Stimulated activated CD8-positive, alpha-beta memory T cell treated with anti-CD3 and anti-CD28 coated beads, Interleukin-12 subunit alpha, Interleukin-12 subunit beta, amount 100 ng/mL, for 4 hours (primary cell): ENCODE results near the gene BLM.
A peak's percentile ranks its signal among the peaks of the same experiment; 100 is the strongest.
"Not testable (repeated sequence)": the region's sequence is repeated elsewhere in the genome, so short reads cannot be mapped to it uniquely, and the experiment has no call there.

Source experiments
- DNase-seq: peaks from one replicate; pipeline ENCODE4 v3.0.0-alpha.2; 2020; ENCODE audit warnings: low read depth

Gene BLM

DNA sequence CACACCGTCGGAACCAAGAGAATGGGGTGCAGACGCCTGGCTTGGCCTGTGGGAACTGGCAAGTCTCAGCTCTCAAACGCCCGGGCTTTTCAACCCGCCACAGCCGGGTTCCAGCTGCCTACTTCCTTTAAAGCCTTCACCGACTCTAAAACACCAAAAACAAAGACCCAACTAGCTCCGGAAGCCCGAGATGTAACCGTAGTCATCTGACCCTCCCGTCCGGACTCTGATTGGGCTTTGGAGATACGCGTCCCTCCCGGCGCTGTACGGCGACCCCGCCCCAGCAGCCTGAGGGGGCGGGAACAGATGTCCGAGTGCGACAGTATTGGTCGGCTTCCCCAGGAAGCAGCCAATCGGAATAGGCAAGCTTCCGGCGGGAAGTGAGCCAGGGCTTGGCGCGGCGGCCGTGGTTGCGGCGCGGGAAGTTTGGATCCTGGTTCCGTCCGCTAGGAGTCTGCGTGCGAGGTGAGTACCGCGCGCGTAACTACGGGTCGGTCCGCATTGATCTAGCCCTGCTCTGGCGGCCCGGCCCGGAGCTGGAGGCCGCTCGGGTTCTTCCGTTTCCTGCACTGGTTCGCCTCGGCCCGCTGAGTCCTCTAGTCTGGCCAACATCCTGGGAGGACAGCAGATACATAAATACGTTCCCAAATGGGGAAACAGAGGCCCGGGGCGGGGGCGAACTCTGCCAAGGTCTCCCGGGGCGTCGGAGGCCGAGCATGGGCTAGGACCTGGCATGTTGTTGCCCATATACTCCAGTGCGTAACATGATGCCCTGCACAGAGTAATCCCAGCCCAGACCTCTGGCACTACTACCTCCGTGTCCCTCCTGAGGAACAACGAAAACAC is at the start of gene BLM:
Gene BLM (plus strand): TSS at position 371 of the 846 bp plus-strand sequence. CDS start 30,047 bp downstream, outside the sequence.
- DNase-seq: peak; percentile 90

GRCh38 chr15:90667755-90668345 is 49.3 kb upstream of the BLM start:
- not testable (repeated sequence) for DNase-seq

DNA sequence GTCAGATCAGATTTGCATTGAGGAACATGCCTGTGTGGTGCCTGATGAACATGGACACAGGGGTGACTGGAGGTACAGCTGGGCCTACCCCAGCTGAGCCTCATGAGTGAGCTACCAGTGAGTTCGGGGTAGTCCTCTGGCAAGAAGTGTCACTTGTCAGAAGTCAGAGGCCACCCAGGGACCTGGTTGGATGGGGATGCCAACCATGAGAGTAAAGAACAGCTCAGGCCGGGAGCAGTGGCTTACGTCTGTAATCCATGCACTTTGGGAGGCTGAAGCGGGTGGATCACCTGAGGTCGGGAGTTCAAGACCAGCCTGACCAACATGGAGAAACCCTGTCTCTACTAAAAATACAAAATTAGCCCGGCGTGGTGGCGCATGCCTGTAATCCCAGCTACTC is 46.5 kb upstream of the BLM start:
- not testable (repeated sequence) for DNase-seq

DNA sequence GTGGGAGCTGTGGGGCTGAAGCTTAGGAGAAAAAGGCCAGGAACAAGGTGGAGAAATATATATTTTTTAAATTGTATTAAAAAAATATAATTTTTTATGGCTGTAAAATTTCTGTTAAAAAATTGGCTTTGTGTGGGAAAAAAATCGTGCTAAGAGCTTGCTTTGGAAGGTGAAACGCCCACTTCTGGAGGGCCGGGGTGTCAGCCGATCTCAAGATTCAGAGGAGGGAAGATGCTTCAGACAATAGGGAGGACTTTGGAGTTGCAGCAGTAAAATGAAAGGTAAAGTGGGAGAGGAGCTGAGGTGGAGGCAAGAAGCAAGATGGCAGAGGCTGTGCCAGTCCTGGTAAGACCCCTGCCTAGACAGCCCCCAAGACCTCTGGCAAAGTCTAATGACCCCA is 45.9 kb upstream of the BLM start:
- no peak for DNase-seq

DNA sequence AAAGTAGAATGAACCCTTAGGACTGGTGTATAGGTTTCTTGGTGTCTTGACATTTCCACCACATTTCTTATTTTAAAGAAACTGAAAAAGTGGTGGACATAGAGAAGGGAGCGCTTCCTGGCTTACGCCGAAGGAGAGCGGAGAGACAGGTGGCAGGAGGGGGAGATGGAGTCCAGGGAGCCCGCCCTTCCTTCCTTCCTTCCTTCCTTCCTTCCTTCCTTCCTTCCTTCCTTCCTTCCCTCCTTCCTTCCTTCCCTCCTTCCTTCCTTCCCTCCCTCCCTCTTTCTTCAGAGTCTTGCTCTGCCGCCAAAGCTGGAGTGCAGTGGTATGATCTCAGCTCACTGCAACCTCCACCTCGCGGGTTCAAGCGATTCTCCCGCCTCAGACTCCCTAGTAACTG is 43.8 kb upstream of the BLM start:
- DNase-seq: not testable (repeated sequence)

DNA sequence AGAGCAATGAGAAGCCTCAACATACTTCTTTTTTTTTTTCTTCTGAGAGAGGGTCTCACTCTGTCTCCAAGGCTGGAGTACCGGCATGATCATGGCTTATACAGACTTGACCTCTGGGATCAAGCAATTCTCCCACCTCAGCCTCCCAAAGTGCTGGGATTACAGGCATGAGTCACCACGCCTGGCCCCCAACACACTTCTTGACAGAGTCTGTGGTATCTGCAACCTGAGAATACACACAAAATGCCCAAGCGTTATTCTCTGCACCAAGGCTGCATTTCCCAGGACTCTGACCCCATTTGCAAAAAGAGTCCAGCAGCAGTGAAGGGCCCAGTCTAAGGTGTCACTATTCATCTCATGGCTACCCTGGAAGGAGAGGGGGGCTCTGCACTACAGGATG is 42.7 kb upstream of the BLM start:
- DNase-seq: no peak

DNA sequence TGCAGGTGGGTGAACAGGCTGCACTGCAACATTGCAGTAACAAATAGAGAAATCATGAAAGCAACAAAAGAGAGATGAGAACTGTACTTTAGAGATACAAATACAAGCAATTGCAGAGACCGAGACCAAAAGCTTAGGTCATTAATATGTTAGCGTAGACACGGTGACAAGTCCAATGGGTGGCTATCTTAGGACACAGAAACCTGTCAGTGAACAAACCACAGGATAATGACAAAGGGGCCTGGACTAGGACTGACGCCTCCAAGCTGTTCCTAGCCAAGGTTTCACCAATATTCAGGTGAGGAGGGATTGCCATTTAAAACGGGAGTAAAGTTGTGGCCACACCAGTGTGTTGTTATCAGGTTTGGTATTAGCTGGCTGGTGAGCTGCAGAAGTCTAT is 41.7 kb upstream of the BLM start:
- no peak for DNase-seq

- no peak for DNase-seq
These were observed 39.0 kb upstream of the BLM start for GRCh38 chr15:90677807-90678790.

GRCh38 chr15:90679959-90680358 is 37.2 kb upstream of the BLM start:
- no peak for DNase-seq

GRCh38 chr15:90680371-90680935 is 36.7 kb upstream of the BLM start:
- DNase-seq: no peak

DNA sequence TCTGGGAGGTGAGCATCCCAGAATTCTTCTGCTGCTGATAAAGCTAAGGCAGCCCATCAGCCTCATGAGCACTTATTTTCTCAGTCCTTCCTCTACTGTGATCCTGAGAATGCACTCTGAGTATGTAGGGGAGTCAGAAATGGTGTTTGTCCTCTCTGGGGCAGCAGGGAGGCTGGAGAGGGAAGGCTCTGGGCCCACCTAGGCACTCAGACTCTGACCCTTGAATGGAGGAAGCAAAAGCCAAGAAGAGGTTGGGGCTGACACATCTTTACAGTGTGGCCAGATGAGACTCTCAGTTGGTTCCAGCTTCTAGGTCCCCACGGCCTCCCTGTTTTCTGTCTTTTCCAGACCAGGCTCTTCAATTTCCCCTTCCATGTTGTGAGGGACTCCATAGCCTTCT is 36.1 kb upstream of the BLM start:
- DNase-seq: no peak

DNA sequence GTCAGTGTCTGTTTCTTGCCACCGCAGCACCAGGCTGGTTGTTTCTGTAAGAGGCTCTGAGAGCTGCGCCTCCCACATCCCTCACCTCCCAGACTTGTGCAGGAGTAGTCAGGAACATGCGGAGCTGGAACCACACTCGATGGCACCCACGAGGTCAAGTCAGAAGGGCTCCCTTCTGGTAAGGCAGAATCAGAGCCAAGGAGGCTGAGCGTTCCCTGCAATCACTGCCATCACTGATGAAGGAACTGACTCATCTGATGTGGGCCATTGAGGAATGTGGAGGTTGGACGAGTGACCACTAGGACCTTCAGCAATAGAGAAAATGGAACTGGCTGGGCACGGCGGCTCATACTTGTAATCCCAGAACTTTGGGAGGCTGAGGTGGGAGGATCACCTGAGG is 35.7 kb upstream of the BLM start:
- no peak for DNase-seq

DNA sequence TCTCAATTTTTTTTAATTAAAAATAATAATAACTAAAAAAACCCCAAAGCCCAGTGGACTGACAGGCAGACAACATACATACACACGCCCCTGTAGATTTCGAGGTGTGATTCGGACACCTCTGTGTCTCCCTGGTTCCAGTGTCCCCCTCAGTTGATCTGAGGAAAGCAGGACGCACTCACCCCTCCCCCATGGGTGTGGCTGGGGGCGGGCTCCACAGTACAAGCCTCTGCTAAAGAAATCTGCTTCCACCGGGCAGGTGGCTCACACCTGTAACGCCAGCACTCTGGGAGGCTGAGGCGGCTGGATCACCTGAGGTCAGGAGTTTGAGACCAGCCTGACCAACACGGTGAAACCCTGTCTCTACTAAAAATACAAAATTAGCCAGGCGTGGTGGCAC is 33.8 kb upstream of the BLM start:
- DNase-seq: no peak

GRCh38 chr15:90683876-90684275 is 33.3 kb upstream of the BLM start:
- no peak for DNase-seq

DNA sequence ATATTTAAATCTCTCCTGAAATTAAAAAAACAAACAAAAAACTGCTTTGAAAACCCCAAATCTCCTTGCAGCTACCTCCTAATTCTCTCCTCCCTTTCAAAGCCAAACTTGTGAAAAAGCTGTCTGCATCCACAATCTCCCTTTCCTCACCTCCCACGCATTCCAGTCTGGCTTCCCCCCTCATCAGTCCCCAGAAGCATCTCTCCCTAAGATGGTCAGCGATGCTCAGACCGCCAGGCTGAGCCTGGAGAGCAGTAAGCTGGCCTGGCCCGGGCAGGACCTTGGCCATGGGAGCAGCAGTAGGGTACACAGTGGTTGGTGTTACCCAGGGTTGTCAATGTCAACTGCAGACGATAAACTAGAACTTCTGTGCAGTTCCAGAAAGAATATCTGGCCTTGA is 32.9 kb upstream of the BLM start:
- DNase-seq: no peak

DNA sequence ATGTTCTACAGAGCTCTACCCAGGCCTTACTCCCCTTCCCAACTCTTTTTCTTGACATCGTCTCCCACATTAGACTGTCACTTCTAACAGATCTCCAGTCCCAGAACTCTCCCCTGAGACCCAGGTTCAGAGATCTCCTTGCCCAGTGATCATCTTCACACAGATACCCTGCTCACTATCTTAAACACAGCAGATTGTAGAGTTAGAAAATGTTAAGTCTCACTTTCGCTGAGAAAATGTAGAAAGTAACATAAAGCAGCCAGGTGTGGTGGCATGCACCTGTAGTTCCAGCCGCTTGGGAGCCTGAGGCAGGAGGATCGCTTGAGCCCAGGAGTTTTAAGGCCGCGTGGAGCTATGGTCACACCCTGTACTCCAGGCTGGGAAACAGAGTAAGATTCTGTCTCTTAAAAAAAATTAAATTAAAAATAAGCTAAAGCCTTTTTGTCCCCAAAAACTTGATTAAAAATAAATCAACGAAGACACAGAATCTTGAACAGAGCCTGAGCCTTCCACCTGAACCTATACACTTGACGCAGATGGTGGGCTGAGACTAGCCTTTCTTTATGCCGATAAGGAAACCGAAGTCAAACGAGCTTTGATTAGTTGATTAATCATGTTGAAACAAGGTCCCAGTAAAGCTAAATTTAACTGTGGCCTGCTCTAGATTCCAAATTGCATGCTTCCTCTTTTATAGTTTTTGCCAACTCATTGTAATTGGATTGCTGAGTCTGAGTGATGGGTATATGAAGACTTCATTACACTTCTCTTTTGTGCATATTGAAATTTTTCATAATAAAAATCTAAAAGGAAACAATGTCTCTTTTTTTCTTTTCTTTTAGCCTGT is 31.3 kb upstream of the BLM start:
- no peak for DNase-seq

GRCh38 chr15:90686435-90687218 is 30.5 kb upstream of the BLM start:
- no peak for DNase-seq

GRCh38 chr15:90689326-90689961 is 27.7 kb upstream of the BLM start:
- DNase-seq: not testable (repeated sequence)

GRCh38 chr15:90690585-90690984 is 26.6 kb upstream of the BLM start:
- no peak for DNase-seq

GRCh38 chr15:90691369-90691768 is 25.8 kb upstream of the BLM start:
- DNase-seq: no peak
